Coronary artery (tissue), 2 donors: Measurements from ENCODE around the gene EED.
A peak's percentile ranks its signal among the peaks of the same experiment; 100 is the strongest.

Experiments
- DNase-seq: peaks from one replicate; pipeline ENCODE4 v3.0.0-alpha.2; 2017; ENCODE audit warnings: low spot score
- H3K27ac ChIP-seq, 2 donors: fragments of 200-600 bp; sonication (generic); one replicate each; pipeline ENCODE4 v1.5.1; 2016 to 2019
- H3K4me3 ChIP-seq: fragments of 200-600 bp; sonication (generic); 2 replicates; pipeline ENCODE4 v1.5.1; 2016; ENCODE audit warnings: mild to moderate bottlenecking, moderate library complexity
- TF ChIP-seq, protein P1 (sequence below): fragments of 200-600 bp; sonication (generic); IDR thresholded peaks from one replicate; pipeline ENCODE4 v1.5.1; 2019; ENCODE audit warnings: antibody characterized with exemption

Gene EED, protein sequence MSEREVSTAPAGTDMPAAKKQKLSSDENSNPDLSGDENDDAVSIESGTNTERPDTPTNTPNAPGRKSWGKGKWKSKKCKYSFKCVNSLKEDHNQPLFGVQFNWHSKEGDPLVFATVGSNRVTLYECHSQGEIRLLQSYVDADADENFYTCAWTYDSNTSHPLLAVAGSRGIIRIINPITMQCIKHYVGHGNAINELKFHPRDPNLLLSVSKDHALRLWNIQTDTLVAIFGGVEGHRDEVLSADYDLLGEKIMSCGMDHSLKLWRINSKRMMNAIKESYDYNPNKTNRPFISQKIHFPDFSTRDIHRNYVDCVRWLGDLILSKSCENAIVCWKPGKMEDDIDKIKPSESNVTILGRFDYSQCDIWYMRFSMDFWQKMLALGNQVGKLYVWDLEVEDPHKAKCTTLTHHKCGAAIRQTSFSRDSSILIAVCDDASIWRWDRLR

DNA sequence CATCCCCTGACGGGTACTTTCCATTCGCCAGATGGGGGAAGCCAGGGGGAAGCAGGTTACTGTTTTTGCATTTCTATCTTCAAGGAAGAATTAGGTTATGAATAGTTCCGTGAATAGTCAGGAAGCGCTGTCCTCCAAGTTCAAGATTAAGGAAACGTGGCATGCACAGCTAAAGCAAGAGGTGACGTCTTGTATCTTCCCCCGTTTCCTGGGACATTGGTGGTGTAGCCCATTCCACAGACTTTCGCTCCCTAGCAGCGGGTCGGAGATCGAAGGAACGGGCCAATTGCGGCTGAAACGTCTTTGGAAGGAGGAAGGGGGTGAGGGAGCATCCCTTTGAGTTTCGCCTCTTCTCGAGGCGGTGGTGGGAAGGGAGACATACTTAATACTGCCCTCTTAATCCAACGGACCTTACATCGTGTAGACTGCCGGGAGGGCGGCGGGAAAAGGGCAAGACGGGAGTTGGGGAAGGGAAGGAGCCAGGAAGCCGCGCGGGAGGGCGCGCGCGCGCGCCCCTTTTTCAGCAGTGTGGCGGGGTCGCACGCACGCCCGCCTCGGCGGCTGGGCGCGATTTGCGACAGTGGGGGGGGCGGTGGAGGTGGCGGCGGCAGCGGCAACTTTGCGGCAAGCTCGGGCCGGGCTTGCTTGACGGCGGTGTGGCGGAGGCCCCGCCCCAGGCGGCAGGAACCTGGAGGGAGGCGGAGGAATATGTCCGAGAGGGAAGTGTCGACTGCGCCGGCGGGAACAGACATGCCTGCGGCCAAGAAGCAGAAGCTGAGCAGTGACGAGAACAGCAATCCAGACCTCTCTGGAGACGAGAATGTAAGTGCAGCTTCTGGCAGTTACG lies at the start of gene EED:
Gene EED (plus strand): TSS at position 232 of the 847 bp plus-strand sequence. CDS start 477 bp downstream, at position 709.
- peak; percentile 96 for DNase-seq

DNA sequence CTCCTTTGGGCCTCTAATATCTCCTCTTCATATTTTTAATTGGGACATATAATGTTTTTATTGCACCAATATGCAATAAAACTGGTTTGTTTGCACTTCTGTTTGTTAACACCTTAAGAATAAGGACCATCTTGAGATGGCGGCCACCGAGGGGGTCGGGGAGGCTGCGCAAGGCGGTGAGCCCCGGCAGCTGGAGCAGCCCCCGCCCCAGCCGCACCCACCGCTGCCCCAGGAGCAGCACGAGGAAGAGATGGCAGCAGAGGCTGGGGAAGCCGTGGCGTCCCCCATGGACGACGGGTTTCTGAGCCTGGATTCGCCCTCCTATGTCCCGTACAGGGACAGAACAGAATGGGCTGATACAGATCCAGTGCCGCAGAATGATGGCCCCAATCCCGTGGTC lies 49.6 kb upstream of the EED start:
- no peak for DNase-seq
- H3K27ac ChIP-seq: no peak overlapping the region
- TF ChIP-seq, protein P1, sequence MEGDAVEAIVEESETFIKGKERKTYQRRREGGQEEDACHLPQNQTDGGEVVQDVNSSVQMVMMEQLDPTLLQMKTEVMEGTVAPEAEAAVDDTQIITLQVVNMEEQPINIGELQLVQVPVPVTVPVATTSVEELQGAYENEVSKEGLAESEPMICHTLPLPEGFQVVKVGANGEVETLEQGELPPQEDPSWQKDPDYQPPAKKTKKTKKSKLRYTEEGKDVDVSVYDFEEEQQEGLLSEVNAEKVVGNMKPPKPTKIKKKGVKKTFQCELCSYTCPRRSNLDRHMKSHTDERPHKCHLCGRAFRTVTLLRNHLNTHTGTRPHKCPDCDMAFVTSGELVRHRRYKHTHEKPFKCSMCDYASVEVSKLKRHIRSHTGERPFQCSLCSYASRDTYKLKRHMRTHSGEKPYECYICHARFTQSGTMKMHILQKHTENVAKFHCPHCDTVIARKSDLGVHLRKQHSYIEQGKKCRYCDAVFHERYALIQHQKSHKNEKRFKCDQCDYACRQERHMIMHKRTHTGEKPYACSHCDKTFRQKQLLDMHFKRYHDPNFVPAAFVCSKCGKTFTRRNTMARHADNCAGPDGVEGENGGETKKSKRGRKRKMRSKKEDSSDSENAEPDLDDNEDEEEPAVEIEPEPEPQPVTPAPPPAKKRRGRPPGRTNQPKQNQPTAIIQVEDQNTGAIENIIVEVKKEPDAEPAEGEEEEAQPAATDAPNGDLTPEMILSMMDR: no peak
- H3K4me3 ChIP-seq: no peak overlapping the region

More for the DNA sequence above, at the start of gene EED:
- H3K4me3 ChIP-seq: peak within 1 kb of the TSS; percentile 90
- H3K27ac ChIP-seq: peak within 1 kb of the TSS; percentile 95 to 97
- TF ChIP-seq, protein P1: no peak

DNA sequence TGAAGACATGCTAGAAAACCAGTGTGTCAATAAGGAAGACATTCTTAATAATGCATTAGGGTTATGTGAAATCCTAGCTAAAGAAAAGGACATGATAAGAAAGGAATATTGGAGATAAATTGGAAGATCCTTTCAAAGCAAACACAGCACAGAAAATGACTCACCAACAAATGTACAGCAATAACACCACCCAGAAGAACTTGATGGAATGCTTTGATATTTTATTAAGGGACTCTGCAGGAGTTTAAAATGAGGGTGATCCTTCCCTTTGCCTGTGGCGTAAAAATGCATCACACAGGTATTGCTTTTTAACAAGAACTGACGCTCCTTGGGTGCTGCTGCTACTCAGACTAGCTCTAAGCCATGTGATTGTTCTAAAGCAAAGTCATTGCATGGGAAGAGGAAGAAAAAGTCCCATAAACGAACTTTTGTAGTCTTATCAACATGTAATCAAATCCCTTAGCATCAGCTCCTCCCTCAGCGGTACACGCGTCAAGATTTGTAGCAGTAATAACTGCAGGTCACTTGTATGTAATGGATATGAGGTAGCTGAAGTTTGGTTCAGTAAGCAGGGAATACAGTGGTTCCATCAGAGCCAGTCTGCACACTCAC lies 48.4 kb upstream of the EED start:
- TF ChIP-seq, protein P1: no peak
- no peak for DNase-seq
- Histone ChIP-seq H3K4me3 (no peak overlapping the region), H3K27ac (no peak overlapping the region)

DNA sequence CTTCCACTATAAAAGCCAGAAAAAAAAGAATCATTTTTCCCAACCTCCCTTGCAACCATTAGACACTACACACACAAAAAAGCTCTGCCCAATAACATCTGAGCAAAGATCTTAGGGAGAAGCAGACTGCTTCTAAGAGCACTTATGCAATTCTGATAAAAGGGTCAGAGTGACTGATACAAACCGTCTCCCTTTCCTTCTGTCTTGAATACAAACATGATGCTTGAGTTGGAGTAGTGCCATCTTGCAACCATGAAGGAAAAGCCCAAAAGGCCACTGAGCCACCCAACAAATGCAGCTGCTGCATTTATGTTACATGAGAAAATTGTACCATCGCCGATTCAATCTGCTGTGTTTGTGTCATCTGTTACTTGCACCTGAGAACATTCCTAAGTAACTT lies 47.6 kb upstream of the EED start:
- TF ChIP-seq, protein P1: no peak

DNA sequence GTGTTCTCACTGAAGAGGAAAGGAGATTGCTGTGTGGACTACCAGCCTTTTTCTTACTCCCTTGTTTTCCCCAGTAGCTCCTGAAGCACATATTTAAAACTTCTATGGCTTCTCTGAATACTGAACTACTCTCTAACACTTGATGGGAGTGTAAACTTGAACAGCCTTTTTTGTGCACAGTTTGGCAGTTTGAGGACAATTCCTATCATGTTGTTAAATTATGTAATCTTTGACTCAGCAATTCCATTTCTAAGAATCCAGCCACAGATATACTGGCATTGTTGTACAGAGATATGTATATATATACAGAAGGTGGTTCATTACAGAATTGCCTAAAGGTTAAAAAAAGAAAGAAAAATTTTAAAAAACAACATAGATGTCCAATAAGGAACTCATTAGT lies 47.1 kb upstream of the EED start:
- H3K4me3 ChIP-seq: no peak overlapping the region
- H3K27ac ChIP-seq: no peak overlapping the region
- DNase-seq: no peak
- TF ChIP-seq, protein P1: no peak

More for the DNA sequence above, 47.6 kb upstream of the EED start:
- no peak overlapping the region for H3K27ac ChIP-seq
- H3K4me3 ChIP-seq: no peak overlapping the region
- DNase-seq: no peak

DNA sequence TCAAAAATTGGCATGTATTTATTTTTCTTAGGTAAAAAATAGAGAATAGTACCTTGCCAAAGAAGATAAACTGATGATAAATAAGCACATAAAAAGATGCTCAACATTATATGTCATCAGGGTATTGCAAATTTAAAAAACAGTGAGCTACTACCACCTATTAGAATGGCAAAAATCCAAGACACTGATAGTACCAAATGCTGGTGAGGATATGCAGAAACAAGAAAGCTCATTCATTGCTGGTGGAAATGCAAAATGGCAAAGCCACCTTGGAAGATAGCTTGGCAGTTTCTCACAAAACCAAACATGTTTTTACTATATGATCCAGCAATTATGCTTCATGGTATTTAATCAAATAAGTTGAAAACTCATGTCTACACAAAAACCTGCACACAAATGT lies 46.4 kb upstream of the EED start:
- H3K4me3 ChIP-seq: no peak overlapping the region
- TF ChIP-seq, protein P1: no peak
- H3K27ac ChIP-seq: no peak overlapping the region
- no peak for DNase-seq
